NCI-H146 treated with DMSO at 0.1 percent for 48 hours (cell line): Measurements from ENCODE around the gene INSIG1.

Experiments used
- DNase-seq: peaks from one replicate; lab custom pipeline; 2025; ENCODE audit not compliant: unreplicated experiment; lab: John Stamatoyannopoulos, UW

Gene INSIG1

DNA sequence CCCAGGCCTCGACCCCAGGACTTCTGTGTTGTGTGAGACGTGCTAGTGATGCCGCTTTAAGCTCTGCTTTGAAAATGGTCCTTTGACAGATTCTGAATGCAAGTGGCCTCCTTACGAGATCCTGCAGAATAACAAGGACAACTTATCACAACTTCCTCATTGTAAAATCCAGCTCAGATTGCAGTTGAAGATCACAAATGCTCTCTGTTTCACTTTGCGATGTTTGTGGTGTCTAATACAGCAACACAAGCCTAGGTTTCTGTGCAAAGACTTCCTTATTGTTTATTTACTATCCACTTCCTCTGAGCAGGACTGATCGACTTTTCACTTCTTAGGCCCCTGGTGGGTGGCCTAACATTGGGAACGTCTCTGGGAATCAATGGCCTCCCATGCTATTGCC is 31.7 kb upstream of the INSIG1 start:
- DNase-seq, result no peak

GRCh38 chr7:155266440-155266839 is 31.2 kb upstream of the INSIG1 start:
- no peak for DNase-seq

- DNase-seq, result no peak
These were observed 30.7 kb upstream of the INSIG1 start for GRCh38 chr7:155267023-155267422.

DNA sequence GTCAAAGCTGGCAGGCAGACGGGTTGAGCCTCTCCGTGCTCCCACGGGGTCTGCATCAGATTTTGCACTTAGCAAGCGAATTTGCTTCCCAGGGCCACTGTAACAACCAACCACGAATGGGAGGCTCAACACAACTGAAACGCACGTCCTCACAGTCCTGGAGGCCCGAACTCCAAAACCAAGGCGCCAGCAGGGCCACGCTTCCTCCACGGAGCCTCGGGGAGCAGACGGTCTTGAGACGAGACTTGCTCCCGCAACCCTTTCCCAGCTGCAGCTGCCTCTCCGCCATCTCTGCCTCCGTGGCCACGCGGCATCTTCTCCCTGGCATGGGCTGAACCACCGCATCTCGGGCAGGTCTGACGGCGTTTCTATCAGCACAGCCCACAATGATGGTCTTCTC is 30.2 kb upstream of the INSIG1 start:
- DNase-seq, result no peak

- DNase-seq, result no peak
These were observed 29.5 kb upstream of the INSIG1 start for GRCh38 chr7:155268211-155268610.

GRCh38 chr7:155268921-155269650 is 28.6 kb upstream of the INSIG1 start:
- DNase-seq, result no peak

- DNase-seq, result no peak
These were observed 27.7 kb upstream of the INSIG1 start for GRCh38 chr7:155269766-155270585.

DNA sequence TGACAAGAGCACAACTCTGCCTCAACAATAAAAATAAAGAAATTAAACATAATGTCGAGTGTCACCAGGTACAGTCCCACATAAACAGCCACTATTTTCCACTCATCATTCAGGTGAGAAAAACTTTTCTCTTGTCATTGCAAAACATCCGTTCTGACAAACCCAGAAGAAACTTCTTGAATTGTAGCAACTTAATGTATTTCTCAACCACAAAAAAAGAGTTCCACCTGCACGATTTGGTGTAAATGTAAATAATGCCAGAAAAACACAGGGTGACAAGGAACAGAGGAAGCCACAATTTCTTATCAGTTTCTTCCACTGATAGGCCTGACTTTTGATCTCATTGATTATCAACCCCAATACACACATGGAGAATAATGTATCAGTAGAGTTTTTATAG is 26.8 kb upstream of the INSIG1 start:
- DNase-seq, result no peak

- DNase-seq, result no peak
These were observed 22.9 kb upstream of the INSIG1 start for GRCh38 chr7:155274633-155275355.

GRCh38 chr7:155276042-155276799 is 21.5 kb upstream of the INSIG1 start:
- no peak for DNase-seq

GRCh38 chr7:155276800-155277375 is 20.8 kb upstream of the INSIG1 start:
- DNase-seq, result no peak

DNA sequence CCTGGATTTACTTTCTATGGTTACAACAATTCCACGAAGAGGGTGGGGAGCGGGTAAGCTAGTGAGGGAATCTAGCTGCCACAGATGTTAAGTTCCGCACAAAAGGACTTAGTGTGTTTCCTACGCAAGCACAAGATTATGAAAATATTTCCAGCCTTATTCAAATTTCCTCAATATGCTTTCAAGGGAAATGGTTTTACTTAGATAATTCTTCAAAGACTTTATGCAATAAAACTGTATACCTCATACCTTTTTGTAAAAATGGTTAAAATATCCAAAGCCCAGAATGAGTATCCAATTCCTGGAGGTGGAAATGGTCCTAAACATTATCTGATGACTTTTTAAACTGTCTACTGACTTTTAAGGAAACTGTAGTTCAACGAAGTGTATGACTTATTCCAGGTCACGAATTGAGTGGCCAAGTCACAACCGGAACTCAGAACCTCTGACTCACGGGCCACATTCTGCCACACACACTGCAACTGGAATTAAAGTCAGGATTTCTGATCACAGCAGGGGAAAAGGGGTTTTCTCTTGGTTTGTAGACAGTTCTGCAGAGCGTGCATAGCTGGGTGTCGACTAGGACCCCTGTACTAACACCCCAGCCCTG is 20.2 kb upstream of the INSIG1 start:
- no peak for DNase-seq

- DNase-seq, result no peak
These were observed 18.8 kb upstream of the INSIG1 start for GRCh38 chr7:155278921-155279320.

GRCh38 chr7:155279787-155280445 is 17.8 kb upstream of the INSIG1 start:
- no peak for DNase-seq

DNA sequence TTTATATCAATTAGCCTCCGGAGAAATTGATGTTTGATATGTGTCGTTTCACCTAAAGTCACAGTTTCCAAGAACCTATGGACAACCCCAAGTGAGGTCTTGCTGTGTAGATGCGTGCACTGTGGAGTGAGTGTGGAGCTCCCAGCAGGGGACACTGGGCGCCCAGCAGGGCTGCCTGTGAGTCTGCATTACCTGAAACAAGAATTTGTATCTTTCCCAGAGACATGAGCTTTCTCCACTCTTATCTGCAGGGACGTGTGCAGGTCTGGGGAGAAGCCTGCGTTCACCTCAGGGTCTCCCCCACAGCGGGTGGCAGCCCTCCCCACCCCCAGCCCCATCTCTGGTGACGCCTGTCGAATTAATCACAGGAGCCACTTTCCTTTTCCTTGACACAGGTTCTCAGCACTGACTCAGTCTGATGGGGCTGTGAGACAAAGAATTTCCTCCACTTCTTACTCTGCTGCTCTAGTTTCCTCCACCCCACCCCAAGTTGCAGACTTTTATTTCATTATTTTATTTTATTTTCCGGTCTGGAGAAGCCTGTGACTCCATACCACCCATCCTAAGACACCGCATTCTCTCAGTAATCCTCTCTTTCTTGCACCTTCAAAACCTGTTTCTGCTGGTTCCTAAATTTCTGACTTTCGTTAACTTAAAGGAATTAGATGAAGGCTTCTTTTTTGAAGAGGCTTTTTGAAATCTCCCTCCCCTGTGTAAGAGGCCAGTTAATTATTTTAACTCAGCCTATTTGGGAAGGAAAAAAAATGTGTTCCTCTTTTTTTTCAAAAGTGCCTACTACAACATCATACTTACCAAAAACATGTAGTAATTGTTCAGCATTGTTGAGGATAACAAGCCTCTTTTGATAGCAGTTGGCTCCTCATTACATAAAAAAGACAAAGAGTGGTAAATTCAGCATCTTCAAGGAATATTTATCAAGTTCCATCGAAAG is 17.0 kb upstream of the INSIG1 start:
- DNase-seq, result no peak

DNA sequence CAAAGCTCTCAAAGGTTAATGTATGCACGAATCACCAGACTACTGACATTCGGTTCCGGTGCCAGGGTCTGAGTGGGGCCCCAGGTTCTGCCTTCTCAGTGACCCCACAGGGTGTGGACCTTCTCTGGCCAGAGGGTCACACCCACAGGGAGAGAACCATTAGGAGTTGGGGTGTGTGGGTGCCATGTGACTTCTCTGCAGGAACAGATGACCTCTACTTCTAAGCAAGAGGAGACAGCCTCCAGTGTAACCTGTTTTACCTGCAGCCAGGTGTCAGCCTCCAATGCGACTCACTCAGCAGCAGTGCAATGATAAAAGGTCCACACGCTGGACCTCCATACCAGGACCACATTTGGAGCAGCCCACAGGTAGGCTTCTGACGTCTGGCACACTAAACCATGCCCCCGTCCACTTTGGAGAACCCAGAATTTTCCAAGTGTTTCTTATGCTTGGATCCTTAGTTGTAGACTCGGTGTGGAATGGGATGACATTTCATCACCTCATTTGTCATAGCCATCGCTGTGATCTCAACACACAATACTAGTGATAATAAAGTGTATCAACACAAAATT is 16.2 kb upstream of the INSIG1 start:
- no peak for DNase-seq

DNA sequence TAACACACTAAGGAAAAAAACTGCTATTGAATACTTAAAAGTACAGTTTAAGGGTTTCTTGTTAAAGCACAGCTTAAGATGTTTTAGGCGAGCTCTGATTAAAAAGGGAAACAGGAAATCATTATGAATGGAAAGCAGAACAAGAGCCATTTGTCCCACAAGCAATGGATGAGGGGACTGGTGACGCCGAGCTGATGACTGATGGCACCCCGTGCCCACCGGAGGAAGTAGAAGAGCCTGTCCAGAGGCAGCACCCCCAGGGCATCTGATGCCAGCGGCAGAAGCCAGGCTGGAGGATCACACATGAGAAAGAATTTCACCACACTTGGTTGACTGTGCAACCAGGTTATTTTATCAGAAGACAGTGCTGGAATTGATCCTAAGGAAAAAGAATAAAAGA is 15.0 kb upstream of the INSIG1 start:
- DNase-seq, result no peak

- no peak for DNase-seq
These were observed 14.0 kb upstream of the INSIG1 start for GRCh38 chr7:155283565-155284194.
